Measurements from ENCODE around the gene STAMBP.

The STAMBP gene

GRCh38 chr2:73828389-73828817, 358 bp upstream of the STAMBP start:
- DNase-seq (ENCODE audit: low read depth) = no peak
- peak overlapping the region; percentile 92 for H3K4me3 ChIP-seq (ENCODE audit: low read depth, low read length)
- TF ChIP-seq CTCF (IDR thresholded peaks at IDR 0.05; ENCODE audit: low read depth, low read length) (no peak), MAX (IDR thresholded peaks at IDR 0.05; ENCODE audit: low read depth, low read length) (no peak), MYC (IDR thresholded peaks at IDR 0.05; ENCODE audit: low read depth, low read length) (no peak), POLR2A (IDR thresholded peaks at IDR 0.05; ENCODE audit: extremely low read depth, insufficient read length) (no peak)

- TF ChIP-seq POLR2A (IDR thresholded peaks at IDR 0.05; ENCODE audit: extremely low read depth, insufficient read length) (no peak), MYC (IDR thresholded peaks at IDR 0.05; ENCODE audit: low read depth, low read length) (no peak), MAX (IDR thresholded peaks at IDR 0.05; ENCODE audit: low read depth, low read length) (no peak), CTCF (IDR thresholded peaks at IDR 0.05; ENCODE audit: low read depth, low read length) (no peak)
- no peak overlapping the region for H3K4me3 ChIP-seq (ENCODE audit: low read depth, low read length)
- DNase-seq (ENCODE audit: low read depth) = peak; percentile 41
These were observed 2.2 kb downstream of the STAMBP start for GRCh38 chr2:73830871-73831401.

- H3K4me3 ChIP-seq (ENCODE audit: low read depth, low read length) = no peak overlapping the region
- no peak for DNase-seq (ENCODE audit: low read depth)
- TF ChIP-seq POLR2A (IDR thresholded peaks at IDR 0.05; ENCODE audit: extremely low read depth, insufficient read length) = no peak
- TF ChIP-seq MAX (IDR thresholded peaks at IDR 0.05; ENCODE audit: low read depth, low read length) = no peak
- TF ChIP-seq MYC (IDR thresholded peaks at IDR 0.05; ENCODE audit: low read depth, low read length) = no peak
- TF ChIP-seq CTCF (IDR thresholded peaks at IDR 0.05; ENCODE audit: low read depth, low read length) = no peak
These were observed 4.2 kb downstream of the STAMBP start for GRCh38 chr2:73832930-73833329.

- no peak overlapping the region for H3K4me3 ChIP-seq (ENCODE audit: low read depth, low read length)
- TF ChIP-seq POLR2A (IDR thresholded peaks at IDR 0.05; ENCODE audit: extremely low read depth, insufficient read length) (no peak), MYC (IDR thresholded peaks at IDR 0.05; ENCODE audit: low read depth, low read length) (no peak), MAX (IDR thresholded peaks at IDR 0.05; ENCODE audit: low read depth, low read length) (no peak), CTCF (IDR thresholded peaks at IDR 0.05; ENCODE audit: low read depth, low read length) (no peak)
- no peak for DNase-seq (ENCODE audit: low read depth)
These were observed 7.6 kb downstream of the STAMBP start for GRCh38 chr2:73836141-73836943.

GRCh38 chr2:73837847-73838585, 9.3 kb downstream of the STAMBP start:
- H3K4me3 ChIP-seq (ENCODE audit: low read depth, low read length) = no peak overlapping the region
- TF ChIP-seq MYC (IDR thresholded peaks at IDR 0.05; ENCODE audit: low read depth, low read length) (no peak), CTCF (IDR thresholded peaks at IDR 0.05; ENCODE audit: low read depth, low read length) (no peak), POLR2A (IDR thresholded peaks at IDR 0.05; ENCODE audit: extremely low read depth, insufficient read length) (no peak), MAX (IDR thresholded peaks at IDR 0.05; ENCODE audit: low read depth, low read length) (0 out of 2 replicates have a peak, but pooled peaks have one; percentile 3)
- DNase-seq (ENCODE audit: low read depth) = peak; percentile 62

All from NB4 (cell line).